Activated CD8-positive, alpha-beta memory T cell treated with anti-CD3 and anti-CD28 coated beads, Interleukin-2, amount 50 U/mL, for 48 hours (primary cell): ENCODE data around the gene PMPCA.

Experiments
- DNase-seq: peaks from one replicate; pipeline ENCODE4 v3.0.0-alpha.2; 2020

The PMPCA gene

GRCh38 chr9:136374183-136374575 lies 36.3 kb upstream of the PMPCA start:
- DNase-seq = no peak

GRCh38 chr9:136375096-136375495 lies 35.4 kb upstream of the PMPCA start:
- DNase-seq = no peak

- DNase-seq = no peak
These were observed 34.0 kb upstream of the PMPCA start for GRCh38 chr9:136376457-136376856.

GRCh38 chr9:136377341-136378169 lies 32.9 kb upstream of the PMPCA start:
- DNase-seq = no peak

GRCh38 chr9:136378170-136379002 lies 32.1 kb upstream of the PMPCA start:
- DNase-seq = no peak

- no peak for DNase-seq
These were observed 31.5 kb upstream of the PMPCA start for GRCh38 chr9:136379003-136379287.

- no peak for DNase-seq
These were observed 31.1 kb upstream of the PMPCA start for GRCh38 chr9:136379401-136379800.

- DNase-seq = no peak
These were observed 30.6 kb upstream of the PMPCA start for GRCh38 chr9:136379891-136380290.

GRCh38 chr9:136380381-136380780 lies 30.1 kb upstream of the PMPCA start:
- DNase-seq = no peak

- no peak for DNase-seq
These were observed 29.1 kb upstream of the PMPCA start for GRCh38 chr9:136381311-136381710.

- DNase-seq = no peak
These were observed 28.4 kb upstream of the PMPCA start for GRCh38 chr9:136381966-136382513.

GRCh38 chr9:136383436-136383835 lies 27.0 kb upstream of the PMPCA start:
- DNase-seq = no peak

GRCh38 chr9:136385015-136385414 lies 25.4 kb upstream of the PMPCA start:
- DNase-seq = no peak

GRCh38 chr9:136386018-136386417 lies 24.4 kb upstream of the PMPCA start:
- DNase-seq = no peak

GRCh38 chr9:136387217-136387616 lies 23.2 kb upstream of the PMPCA start:
- DNase-seq = no peak

GRCh38 chr9:136389396-136389795 lies 21.1 kb upstream of the PMPCA start:
- DNase-seq = no peak

- no peak for DNase-seq
These were observed 18.5 kb upstream of the PMPCA start for GRCh38 chr9:136391737-136392537.

- DNase-seq = no peak
These were observed 17.7 kb upstream of the PMPCA start for GRCh38 chr9:136392538-136393449.

GRCh38 chr9:136393531-136393930 lies 16.9 kb upstream of the PMPCA start:
- no peak for DNase-seq

- DNase-seq = no peak
These were observed 16.0 kb upstream of the PMPCA start for GRCh38 chr9:136394312-136395019.

GRCh38 chr9:136395020-136395340 lies 15.5 kb upstream of the PMPCA start:
- DNase-seq = no peak
